Measurements from ENCODE around the gene ACO2.

DNA sequence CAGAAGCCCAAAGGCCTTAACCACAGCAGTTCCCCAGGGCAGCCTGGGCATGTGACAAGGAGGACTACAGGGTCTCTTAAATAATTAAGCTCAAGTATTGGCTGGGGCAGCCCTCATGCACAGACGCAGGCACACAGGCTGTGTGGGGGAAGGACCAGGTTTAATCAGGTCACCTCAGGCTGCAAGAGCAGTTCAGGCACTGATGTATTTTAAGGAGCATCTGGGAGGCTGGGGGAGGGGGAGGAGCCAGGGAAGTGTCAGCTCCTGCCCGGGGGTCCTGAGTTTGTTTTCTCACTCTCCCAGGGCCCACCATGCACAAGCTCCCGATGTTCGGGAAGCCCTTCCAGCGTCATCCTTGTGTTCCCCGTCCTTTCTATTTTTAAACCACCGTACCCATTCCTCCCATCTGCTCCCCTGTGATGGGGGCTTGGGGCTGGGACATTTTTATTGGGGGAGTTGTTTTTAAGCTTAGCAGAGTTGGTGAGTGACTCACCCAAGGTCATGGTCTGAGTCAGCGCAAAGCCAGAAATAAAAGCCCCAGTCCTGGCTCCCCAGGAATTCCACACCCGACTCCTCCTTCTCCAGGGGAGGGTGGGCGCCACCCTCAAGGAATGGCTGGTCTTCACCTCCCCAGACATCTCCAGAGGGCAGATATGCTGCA is 94.3 kb downstream of the ACO2 start:
- TF ChIP-seq POLR2A (IDR thresholded peaks at IDR 0.05; ENCODE audit: low read length) (no peak), GATA1 (IDR thresholded peaks at IDR 0.05; ENCODE audit: low read depth, low read length) (no peak)
